CD4-positive, CD25-positive, alpha-beta regulatory T cell (primary cell): ENCODE measurements around the gene SULT4A1. TPM values are rescaled to one million over a fixed set of nuclear protein-coding genes. Genes with fewer than 3 reads are reported as not detected.

Experiments
- ATAC-seq, 2 donors: fragments of 150-1000 bp; cut with Tn5 transposase; one replicate each; pipeline ENCODE4 v1.10.0; 2021; ENCODE audit warnings: low read depth in 2 of 2, moderate number of reproducible peaks in 2 of 2, moderate library complexity in 1 of 2
- DNase-seq, 3 donors: peaks; one replicate each; pipeline versions ENCODE4 v3.0.0 to v3.0.0-alpha.2; 2012 to 2022; ENCODE audit warnings: mixed read lengths in 1 of 3
- H3K27ac ChIP-seq: one replicate; pipeline ENCODE4 v1.7.0; 2013; ENCODE audit warnings: mild to moderate bottlenecking, low read length; ENCODE audit not compliant: insufficient read depth, poor library complexity, severe bottlenecking
- H3K27me3 ChIP-seq: one replicate; pipeline ENCODE4 v1.7.0; 2013; ENCODE audit warnings: low read length; ENCODE audit not compliant: control insufficient read depth, insufficient read depth
- H3K36me3 ChIP-seq: one replicate; pipeline ENCODE4 v1.7.0; 2013; ENCODE audit warnings: mild to moderate bottlenecking, low read length, moderate library complexity; ENCODE audit not compliant: control insufficient read depth, insufficient read depth
- H3K4me1 ChIP-seq: 2 replicates; pipeline ENCODE4 v1.7.0; 2013; ENCODE audit warnings: mild to moderate bottlenecking, low read length; ENCODE audit not compliant: insufficient read depth, control insufficient read depth, poor library complexity, severe bottlenecking
- H3K4me3 ChIP-seq: one replicate; pipeline ENCODE4 v1.7.0; 2013; ENCODE audit warnings: low read depth, mild to moderate bottlenecking, low read length, moderate library complexity
- H3K9me3 ChIP-seq, 2 experiments: 1 replicate in 1 of 2; 2 replicates in 1 of 2; pipeline ENCODE4 v1.7.0; 2013; ENCODE audit warnings: low read length in 2 of 2, mild to moderate bottlenecking in 1 of 2, moderate library complexity in 1 of 2; ENCODE audit not compliant: control insufficient read depth in 2 of 2
- H3K27ac Mint-ChIP-seq, 3 donors: one replicate each; pipeline ENCODE4 v1.8.0; 2020 to 2022; ENCODE audit warnings: mild to moderate bottlenecking in 3 of 3, mixed read lengths in 3 of 3, moderate library complexity in 2 of 3
- H3K27me3 Mint-ChIP-seq: one replicate; pipeline ENCODE4 v1.8.0; 2022; ENCODE audit warnings: mild to moderate bottlenecking, mixed read lengths
- H3K36me3 Mint-ChIP-seq: one replicate; pipeline ENCODE4 v1.8.0; 2020; ENCODE audit warnings: mixed read lengths
- H3K4me1 Mint-ChIP-seq, 4 donors: one replicate each; pipeline ENCODE4 v1.8.0; 2020 to 2022; ENCODE audit warnings: mixed read lengths in 4 of 4, mild to moderate bottlenecking in 1 of 4
- H3K4me3 Mint-ChIP-seq, 4 donors: one replicate each; pipeline ENCODE4 v1.8.0; 2020 to 2022; ENCODE audit warnings: mild to moderate bottlenecking in 4 of 4, mixed read lengths in 4 of 4, moderate library complexity in 3 of 4
- H3K9me3 Mint-ChIP-seq, 7 donors: one replicate each; pipeline ENCODE4 v1.8.0; 2020 to 2022; ENCODE audit warnings: mixed read lengths in 7 of 7, mild to moderate bottlenecking in 3 of 7, moderate library complexity in 2 of 7
- polyA plus RNA-seq, 4 donors: library from polyadenylated mRNA; unstranded; fragments of 300-500 nt; fragmentation: Illumina TruSeq; gene quantifications; one replicate each; pipeline ENCODE4 v1.2.3, GENCODE V29; 2021
- total RNA-seq: library from RNA; stranded (reverse); gene quantifications from one replicate; pipeline ENCODE4 v1.2.3, GENCODE V29; 2022

The SULT4A1 gene
- total and polyA plus RNA-seq, 5 donors from 2014 or later: not detected

DNA sequence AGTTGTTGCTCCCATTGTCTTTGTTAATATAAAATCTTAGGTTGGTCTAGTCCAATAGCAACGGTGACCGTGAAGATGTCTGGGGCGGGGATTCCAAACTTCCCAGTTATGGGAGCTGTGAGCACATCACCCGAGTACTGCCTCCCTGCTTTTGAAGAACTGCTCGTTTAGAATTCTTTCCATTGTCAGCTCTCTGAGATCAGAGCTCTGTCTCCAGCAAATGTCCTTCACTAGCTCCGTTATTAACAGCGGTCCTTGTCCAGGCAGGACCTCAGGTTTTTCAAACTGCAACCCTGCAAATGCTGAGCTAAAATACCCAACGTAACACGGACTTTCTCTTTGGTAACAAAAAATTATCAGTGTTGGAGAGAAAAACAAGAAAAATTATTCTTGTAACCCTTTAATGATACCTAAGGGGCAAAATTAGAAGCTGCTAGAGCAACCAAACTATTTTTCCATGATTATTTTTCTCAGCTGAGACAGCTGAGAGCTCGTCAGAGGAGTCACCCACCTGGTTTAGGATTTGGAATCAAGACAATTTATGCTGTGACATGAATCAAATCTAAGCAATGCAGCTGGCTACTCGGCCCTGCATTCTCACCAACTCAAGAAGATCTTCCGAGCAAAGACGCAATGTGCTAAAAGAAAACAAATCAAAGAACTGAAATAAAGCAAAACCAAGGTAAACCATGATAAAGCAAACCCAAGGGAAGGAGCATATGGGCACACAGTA, 35.1 kb downstream of the SULT4A1 start:
- H3K9me3 ChIP-seq: no peaks in the 10 kb centered on the region
- ATAC-seq (no peak), DNase-seq (no peak)
- Mint-ChIP-seq H3K4me3 (no peak overlapping the region), H3K36me3 (no peaks in the 10 kb centered on the region), H3K9me3 (peaks cover 0 to 2% (median 0%) of the 10 kb centered on the region in 7 donors), H3K27ac (no peak overlapping the region), H3K4me1 (no peaks in the 10 kb centered on the region), H3K27me3 (peaks cover 13% of the 10 kb centered on the region)
- H3K27me3 ChIP-seq: no peaks in the 10 kb centered on the region
- no peaks in the 10 kb centered on the region for H3K4me1 ChIP-seq
- no peak overlapping the region for H3K4me3 ChIP-seq
- H3K27ac ChIP-seq: no peak overlapping the region
- no peaks in the 10 kb centered on the region for H3K36me3 ChIP-seq

DNA sequence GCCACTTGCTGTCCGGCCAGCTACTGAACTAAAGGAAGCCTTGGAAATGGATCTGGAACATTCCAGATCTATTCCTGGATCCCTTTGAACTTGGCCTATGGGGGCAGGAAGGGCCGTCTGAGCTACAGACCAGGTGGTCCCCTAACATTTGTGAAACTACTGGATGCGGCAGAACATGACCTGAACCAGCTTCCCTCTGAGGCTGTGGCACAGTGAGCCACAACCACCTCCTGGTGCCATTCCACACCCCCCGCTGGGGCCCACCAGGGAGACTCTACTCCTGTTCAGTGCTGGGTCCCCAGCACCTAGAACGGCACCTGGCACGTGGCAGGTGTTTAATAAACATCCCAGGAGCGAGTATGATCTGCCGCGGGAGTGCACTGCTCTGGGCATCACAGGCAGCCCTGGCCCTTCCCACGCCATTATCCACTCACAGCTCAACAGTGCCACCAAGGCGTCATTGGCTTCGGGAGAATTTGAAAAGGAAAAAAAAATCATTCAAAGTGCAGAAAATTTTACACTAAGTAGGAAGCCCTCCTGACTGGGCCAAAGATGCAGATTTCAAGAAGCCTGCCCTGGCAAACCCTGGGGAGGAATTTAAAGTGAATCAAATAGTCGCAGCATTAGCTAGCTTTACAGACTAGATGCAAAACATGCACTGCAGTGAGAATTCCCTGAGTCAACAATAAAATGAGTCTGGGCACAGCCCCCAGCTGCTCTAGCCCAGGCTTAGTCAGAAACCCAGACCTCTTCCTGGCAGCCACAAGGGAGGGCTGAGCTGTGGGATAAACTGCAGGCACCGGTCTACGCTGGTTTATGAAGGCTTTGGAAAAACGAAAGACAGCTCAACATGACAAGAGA, 35.9 kb downstream of the SULT4A1 start:
- Mint-ChIP-seq H3K4me1 (no peaks in the 10 kb centered on the region), H3K4me3 (no peak overlapping the region), H3K27ac (no peak overlapping the region), H3K9me3 (peaks cover 0 to 2% (median 0%) of the 10 kb centered on the region in 7 donors), H3K36me3 (no peaks in the 10 kb centered on the region), H3K27me3 (peaks cover 10% of the 10 kb centered on the region)
- Histone ChIP-seq H3K4me3 (no peak overlapping the region), H3K9me3 (no peaks in the 10 kb centered on the region), H3K4me1 (no peaks in the 10 kb centered on the region), H3K27me3 (no peaks in the 10 kb centered on the region), H3K27ac (no peak overlapping the region), H3K36me3 (no peaks in the 10 kb centered on the region)
- DNase-seq (no peak), ATAC-seq (no peak)

DNA sequence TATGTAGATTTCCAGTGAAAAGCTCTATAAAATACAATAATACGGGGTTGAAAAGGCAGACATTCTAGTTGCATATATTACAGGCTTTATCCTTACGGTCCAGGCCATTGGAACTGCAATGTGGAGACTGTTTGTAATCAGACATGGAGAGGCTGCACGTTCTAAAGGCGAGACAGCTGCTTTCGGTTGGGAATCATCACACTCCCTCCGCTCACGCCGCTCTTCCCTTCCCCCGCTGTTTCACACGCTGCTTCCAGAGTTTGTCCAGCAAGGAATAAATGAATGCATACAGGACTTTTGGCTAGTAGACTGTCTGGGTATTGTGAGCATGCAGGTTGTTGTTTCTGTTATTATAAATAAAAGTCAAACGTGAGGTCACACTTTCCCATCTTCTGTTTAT, 36.7 kb downstream of the SULT4A1 start:
- H3K4me1 ChIP-seq: no peaks in the 10 kb centered on the region
- H3K4me3 Mint-ChIP-seq: no peak overlapping the region
- no peaks in the 10 kb centered on the region for H3K4me1 Mint-ChIP-seq
- peaks cover 9% of the 10 kb centered on the region for H3K27me3 Mint-ChIP-seq
- no peaks in the 10 kb centered on the region for H3K9me3 ChIP-seq
- H3K27me3 ChIP-seq: no peaks in the 10 kb centered on the region
- H3K4me3 ChIP-seq: no peak overlapping the region
- H3K27ac ChIP-seq: no peak overlapping the region
- H3K9me3 Mint-ChIP-seq: peaks cover 0 to 2% (median 0%) of the 10 kb centered on the region in 7 donors
- no peaks in the 10 kb centered on the region for H3K36me3 Mint-ChIP-seq
- no peak for ATAC-seq
- no peak for DNase-seq
- H3K36me3 ChIP-seq: no peaks in the 10 kb centered on the region
- H3K27ac Mint-ChIP-seq: no peak overlapping the region

DNA sequence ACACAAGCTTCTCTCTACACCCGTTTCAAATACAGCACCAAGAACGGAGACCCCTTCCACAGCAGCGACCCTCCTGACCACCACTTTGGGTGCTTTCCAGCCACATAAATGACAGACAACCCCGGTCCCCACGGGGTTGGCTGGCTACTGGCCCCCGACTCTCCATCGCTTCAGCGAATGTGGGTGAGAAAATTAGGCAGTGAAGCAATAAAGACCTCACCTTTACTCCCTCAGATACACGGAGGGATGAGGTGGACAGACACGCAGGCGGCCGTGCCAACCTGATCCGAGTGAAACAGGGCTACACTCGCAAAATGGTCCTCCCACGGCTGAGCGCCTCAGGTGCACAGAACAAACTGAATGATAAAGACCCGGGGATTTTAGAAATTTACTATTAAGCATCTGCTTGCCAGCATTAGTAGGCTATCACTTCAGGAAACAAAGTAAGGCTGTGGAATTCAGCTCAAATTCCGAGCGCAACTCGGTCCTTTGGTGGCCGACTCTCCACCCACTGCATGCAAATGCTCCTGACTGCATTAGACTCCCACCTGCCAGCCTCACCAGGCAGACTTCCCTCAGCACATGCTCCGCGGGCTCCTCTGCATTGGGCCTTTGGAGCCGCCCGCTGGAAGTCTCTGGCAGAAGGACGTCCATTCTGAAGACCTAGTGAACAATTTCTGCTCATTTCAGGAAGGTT, 37.4 kb downstream of the SULT4A1 start:
- Histone ChIP-seq H3K36me3 (no peaks in the 10 kb centered on the region), H3K27me3 (no peaks in the 10 kb centered on the region), H3K27ac (no peak overlapping the region), H3K9me3 (no peaks in the 10 kb centered on the region), H3K4me1 (no peaks in the 10 kb centered on the region), H3K4me3 (no peak overlapping the region)
- ATAC-seq: no peak
- H3K36me3 Mint-ChIP-seq: no peaks in the 10 kb centered on the region
- H3K9me3 Mint-ChIP-seq: peaks cover 0 to under 1% (median 0%) of the 10 kb centered on the region in 7 donors
- no peak overlapping the region for H3K27ac Mint-ChIP-seq
- no peak overlapping the region for H3K4me3 Mint-ChIP-seq
- H3K4me1 Mint-ChIP-seq: no peaks in the 10 kb centered on the region
- no peak for DNase-seq
- H3K27me3 Mint-ChIP-seq: peaks cover 9% of the 10 kb centered on the region

DNA sequence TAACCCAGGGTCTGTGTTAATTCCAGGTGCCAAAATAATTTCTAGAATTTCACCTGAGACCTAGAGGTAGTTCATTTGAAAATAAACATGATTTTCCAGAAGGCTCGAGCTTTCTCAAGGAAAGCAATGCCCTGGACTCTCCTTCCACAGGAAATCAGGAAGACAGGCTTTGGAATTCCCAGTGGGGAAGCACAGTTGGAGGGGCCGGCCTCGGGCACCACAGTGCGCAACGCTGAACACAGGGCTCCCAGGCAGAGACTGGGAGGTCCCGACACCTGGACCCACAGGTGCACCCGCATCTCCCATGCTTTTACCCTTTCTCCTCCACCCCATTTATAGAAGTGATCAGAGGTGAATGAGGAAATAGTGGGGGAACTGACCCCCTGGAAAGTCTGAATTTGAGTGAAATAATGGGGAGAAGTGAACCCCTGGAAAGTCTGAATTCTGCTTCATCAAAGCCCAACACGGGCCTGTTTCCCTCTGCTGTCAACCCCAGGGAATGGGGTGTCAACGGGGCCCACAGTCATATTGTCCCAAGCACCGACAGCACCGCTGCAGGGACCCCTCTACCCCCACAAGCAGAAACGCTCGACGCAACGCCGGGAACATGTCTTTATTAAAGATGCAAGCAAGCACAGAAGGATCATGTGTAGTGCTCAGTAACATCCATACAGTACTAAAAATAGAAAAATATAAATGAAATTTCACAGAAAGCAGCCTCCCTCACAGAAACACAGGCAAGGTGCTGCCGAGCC, 38.2 kb downstream of the SULT4A1 start:
- ATAC-seq (no peak), DNase-seq (no peak)
- H3K27me3 ChIP-seq: no peaks in the 10 kb centered on the region
- no peaks in the 10 kb centered on the region for H3K36me3 ChIP-seq
- Mint-ChIP-seq H3K27ac (no peak overlapping the region), H3K4me1 (no peaks in the 10 kb centered on the region), H3K4me3 (no peak overlapping the region), H3K36me3 (no peaks in the 10 kb centered on the region), H3K9me3 (no peaks in the 10 kb centered on the region), H3K27me3 (peaks cover 9% of the 10 kb centered on the region)
- no peaks in the 10 kb centered on the region for H3K4me1 ChIP-seq
- H3K4me3 ChIP-seq: no peak overlapping the region
- H3K9me3 ChIP-seq: no peaks in the 10 kb centered on the region
- no peak overlapping the region for H3K27ac ChIP-seq

DNA sequence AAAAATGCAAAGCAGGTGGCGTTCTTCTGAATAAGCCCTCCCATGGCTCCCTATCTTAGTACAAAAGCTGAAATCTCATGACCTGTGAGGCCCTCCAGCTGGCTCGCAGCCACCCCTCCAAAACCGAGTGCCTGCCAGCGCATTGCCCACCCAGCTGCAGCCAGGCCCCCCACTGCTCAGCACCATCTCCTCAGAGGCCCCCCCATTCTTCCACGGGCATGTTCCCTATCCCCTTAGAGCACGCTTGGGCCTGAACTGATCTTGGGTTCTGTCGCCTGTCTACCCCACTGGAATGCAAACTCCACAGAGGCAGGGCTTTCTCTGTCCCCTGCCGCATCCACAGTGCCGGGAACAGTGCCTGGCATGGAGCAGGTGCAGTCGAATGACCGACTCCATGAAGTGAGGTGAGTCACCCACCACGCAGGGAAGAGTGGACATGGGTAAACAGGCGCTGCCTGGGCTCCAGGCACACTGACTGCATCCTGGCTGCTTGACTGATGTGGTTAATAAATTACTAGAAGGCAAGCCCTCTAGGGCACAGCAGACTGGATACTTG, 38.9 kb downstream of the SULT4A1 start:
- no peaks in the 10 kb centered on the region for H3K36me3 Mint-ChIP-seq
- H3K4me1 Mint-ChIP-seq: no peaks in the 10 kb centered on the region
- no peak overlapping the region for H3K27ac ChIP-seq
- no peaks in the 10 kb centered on the region for H3K9me3 ChIP-seq
- H3K4me3 ChIP-seq: no peak overlapping the region
- H3K36me3 ChIP-seq: no peaks in the 10 kb centered on the region
- H3K4me1 ChIP-seq: no peaks in the 10 kb centered on the region
- DNase-seq: no peak
- no peak overlapping the region for H3K27ac Mint-ChIP-seq
- no peaks in the 10 kb centered on the region for H3K27me3 ChIP-seq
- H3K9me3 Mint-ChIP-seq: no peaks in the 10 kb centered on the region
- H3K27me3 Mint-ChIP-seq: peaks cover 5% of the 10 kb centered on the region
- no peak overlapping the region for H3K4me3 Mint-ChIP-seq
- no peak for ATAC-seq
